Stimulated activated CD8-positive, alpha-beta memory T cell treated with anti-CD3 and anti-CD28 coated beads, Interleukin-4, amount 100 ng/mL, for 1 hour (primary cell): ENCODE results near the gene FARP2.

ENCODE experiments used
- DNase-seq, 2 donors: peaks; one replicate each; pipeline ENCODE4 v3.0.0-alpha.2; 2020; ENCODE audit warnings: low read depth in 2 of 2, low spot score in 1 of 2

Gene FARP2

GRCh38 chr2:241454837-241455485 lies 98.9 kb downstream of the FARP2 start:
- DNase-seq = no peak

GRCh38 chr2:241456546-241456945 lies 100.5 kb downstream of the FARP2 start:
- no peak for DNase-seq

GRCh38 chr2:241458687-241459086 lies 102.6 kb downstream of the FARP2 start:
- DNase-seq = no peak

GRCh38 chr2:241459520-241459919 lies 103.4 kb downstream of the FARP2 start:
- DNase-seq = no peak

GRCh38 chr2:241460631-241461030 lies 104.5 kb downstream of the FARP2 start:
- no peak for DNase-seq

GRCh38 chr2:241461693-241462677 lies 105.9 kb downstream of the FARP2 start:
- DNase-seq = no peak

- DNase-seq = no peak
Observed at GRCh38 chr2:241463276-241464135, 107.4 kb downstream of the FARP2 start.

GRCh38 chr2:241465543-241465942 lies 109.5 kb downstream of the FARP2 start:
- no peak for DNase-seq

GRCh38 chr2:241466230-241466629 lies 110.1 kb downstream of the FARP2 start:
- DNase-seq = no peak

- no peak for DNase-seq
Observed at GRCh38 chr2:241467777-241468475, 111.8 kb downstream of the FARP2 start.

- DNase-seq = no peak
Observed at GRCh38 chr2:241468476-241468781, 112.3 kb downstream of the FARP2 start.

GRCh38 chr2:241469746-241470145 lies 113.7 kb downstream of the FARP2 start:
- no peak for DNase-seq

GRCh38 chr2:241473399-241473798 lies 117.3 kb downstream of the FARP2 start:
- no peak for DNase-seq

GRCh38 chr2:241475267-241475666 lies 119.2 kb downstream of the FARP2 start:
- no peak for DNase-seq

GRCh38 chr2:241478166-241478565 lies 122.1 kb downstream of the FARP2 start:
- DNase-seq = no peak

- DNase-seq = no peak
Observed at GRCh38 chr2:241479026-241479898, 123.2 kb downstream of the FARP2 start.

GRCh38 chr2:241481687-241482086 lies 125.6 kb downstream of the FARP2 start:
- no peak for DNase-seq

GRCh38 chr2:241482126-241482955 lies 126.3 kb downstream of the FARP2 start:
- no peak for DNase-seq

- DNase-seq = no peak
Observed at GRCh38 chr2:241483305-241483704, 127.2 kb downstream of the FARP2 start.
